ENCODE results near the gene ARRB1.
A peak's percentile ranks its signal among the peaks of the same experiment; 100 is the strongest.
"Not testable (repeated sequence)": the region's sequence is repeated elsewhere in the genome, so short reads cannot be mapped to it uniquely, and the experiment has no call there.

The ARRB1 gene

GRCh38 chr11:75275581-75275980, 75.9 kb downstream of the ARRB1 start:
- CTCF ChIA-PET: interaction anchor here (0.6 to 5.0 kb wide), 7 partner anchors 10 to 253 kb away, joined by 3 to 53 read pairs (median 4); no protein-coding TSS in a partner anchor
- H3K4me1 ChIP-seq (ENCODE audit: control insufficient read depth, insufficient read depth, low read length): no peaks in the 10 kb centered on the region
- H3K27ac ChIP-seq (ENCODE audit: extremely low read depth, low read depth, low read length): no peak overlapping the region
- no peaks in the 10 kb centered on the region for H3K9me3 ChIP-seq (ENCODE audit: control insufficient read depth, insufficient read depth, low read depth, low read length)
- H3K36me3 ChIP-seq (ENCODE audit: control insufficient read depth in 2 of 2, insufficient read depth in 1 of 2, low read length in 2 of 2): peaks cover 0 to 27% of the 10 kb centered on the region in 2 experiments; a peak in 1 of 3 replicates
- no peak overlapping the region for H3K4me3 ChIP-seq (ENCODE audit: low read depth, low read length)
- TF ChIP-seq SALL2 (tag by site-specific recombination; IDR thresholded peaks at IDR 0.05; ENCODE audit: borderline replicate concordance) (no peak), OVOL3 (tag by site-specific recombination; IDR thresholded peaks at IDR 0.05) (no peak), ZNF777 (tag by site-specific recombination; IDR thresholded peaks at IDR 0.05; ENCODE audit: borderline replicate concordance) (no peak), REST (tag by site-specific recombination; IDR thresholded peaks at IDR 0.05) (no peak), ZNF280C (tag by site-specific recombination; IDR thresholded peaks at IDR 0.05) (no peak), ZNF391 (tag by site-specific recombination; IDR thresholded peaks at IDR 0.05; ENCODE audit: borderline replicate concordance, low read depth) (no peak), ZNF302 (tag by site-specific recombination; IDR thresholded peaks at IDR 0.05; ENCODE audit: low read depth) (no peak), EGR2 (tag by site-specific recombination; IDR thresholded peaks at IDR 0.05; ENCODE audit: low read depth) (no peak), ZNF10 (tag by site-specific recombination; IDR thresholded peaks at IDR 0.05) (no peak)
- POLR2A ChIA-PET: no interaction called here

- H3K9me3 ChIP-seq (ENCODE audit: control insufficient read depth, insufficient read depth, low read depth, low read length); H3K4me1 ChIP-seq (ENCODE audit: control insufficient read depth, insufficient read depth, low read length); H3K4me3 ChIP-seq (ENCODE audit: low read depth, low read length); H3K27ac ChIP-seq (ENCODE audit: extremely low read depth, low read depth, low read length); POLR2A ChIA-PET: not testable (repeated sequence)
- TF ChIP-seq ZNF121 (tag by site-specific recombination; IDR thresholded peaks at IDR 0.05): peak; percentile 52; the same call in 1 of the 2 replicates
- peaks cover 0 to 27% of the 10 kb centered on the region in 2 experiments; a peak in 1 of 3 replicates for H3K36me3 ChIP-seq (ENCODE audit: control insufficient read depth in 2 of 2, insufficient read depth in 1 of 2, low read length in 2 of 2)
- CTCF ChIA-PET: interaction anchor here (5.0 kb wide), 1 partner anchor 109 kb away, joined by 53 read pairs; no protein-coding TSS in a partner anchor
Observed at GRCh38 chr11:75274716-75275115, 76.7 kb downstream of the ARRB1 start.

GRCh38 chr11:75273411-75274391, 77.8 kb downstream of the ARRB1 start:
- POLR2A ChIA-PET: interaction anchor here (0.6 kb wide), 1 partner anchor 220 kb away, joined by 3 read pairs; no protein-coding TSS in a partner anchor
- peaks cover 0 to 25% of the 10 kb centered on the region in 2 experiments; a peak in 1 of 3 replicates for H3K36me3 ChIP-seq (ENCODE audit: control insufficient read depth in 2 of 2, insufficient read depth in 1 of 2, low read length in 2 of 2)
- CTCF ChIA-PET: interaction anchor here (4.0 to 5.0 kb wide), 2 partner anchors 110 to 111 kb away, joined by 19 to 53 read pairs; no protein-coding TSS in a partner anchor

More at GRCh38 chr11:75273411-75274391, 77.8 kb downstream of the ARRB1 start:
- TF ChIP-seq TCF7L2 (IDR thresholded peaks at IDR 0.05; ENCODE audit: borderline replicate concordance, low read depth, low read length): no peak
- no peak for TF ChIP-seq ZNF701 (tag by site-specific recombination; IDR thresholded peaks at IDR 0.05)
- no peak for TF ChIP-seq ZIC2 (tag by site-specific recombination; IDR thresholded peaks at IDR 0.05)
- TF ChIP-seq ZNF768 (tag by site-specific recombination; IDR thresholded peaks at IDR 0.05): no peak
- no peak for TF ChIP-seq ZNF747 (tag by site-specific recombination; IDR thresholded peaks at IDR 0.05)
- no peak for TF ChIP-seq ZNF366 (tag by site-specific recombination; conservative IDR thresholded peaks at IDR 0.05)
- no peak for TF ChIP-seq ZBTB17 (tag by site-specific recombination; IDR thresholded peaks at IDR 0.05)
- TF ChIP-seq ZNF626 (tag by site-specific recombination; IDR thresholded peaks at IDR 0.05): no peak
- TF ChIP-seq ZSCAN4 (tag by site-specific recombination; IDR thresholded peaks at IDR 0.05): no peak
- Histone ChIP-seq H3K4me3 (ENCODE audit: low read depth, low read length) (no peak overlapping the region), H3K9me3 (ENCODE audit: control insufficient read depth, insufficient read depth, low read depth, low read length) (no peaks in the 10 kb centered on the region), H3K27ac (ENCODE audit: extremely low read depth, low read depth, low read length) (no peak overlapping the region), H3K4me1 (ENCODE audit: control insufficient read depth, insufficient read depth, low read length) (no peaks in the 10 kb centered on the region)
